Measurements from ENCODE around the gene MAGEB1.

DNA sequence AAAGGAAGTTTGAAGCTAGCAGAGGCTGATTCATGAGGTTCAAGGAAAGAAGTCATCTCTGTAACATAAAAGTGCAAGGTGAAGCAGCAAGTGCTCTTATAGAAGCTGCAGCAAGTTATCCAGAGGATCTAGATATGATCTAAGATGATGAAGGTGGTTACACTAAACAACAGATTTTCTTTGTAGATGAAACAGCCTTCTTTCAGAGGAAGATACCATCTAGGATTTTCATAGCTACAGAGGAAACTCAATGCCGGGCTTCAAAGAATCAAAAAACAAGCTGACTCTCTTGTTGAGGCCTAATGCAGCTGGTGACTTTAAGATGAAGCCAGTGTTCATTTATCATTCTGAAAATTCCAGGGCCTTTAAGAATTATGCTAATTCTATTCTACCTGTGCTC, 33.5 kb downstream of the MAGEB1 start:
- TF ChIP-seq FOXM1 (IDR thresholded peaks at IDR 0.05; ENCODE audit: borderline replicate concordance) (no peak), TARDBP (IDR thresholded peaks at IDR 0.05) (no peak), ZNF384 (IDR thresholded peaks at IDR 0.05) (no peak), SUZ12 (IDR thresholded peaks at IDR 0.05) (no peak), ARNT (IDR thresholded peaks at IDR 0.05) (no peak), SP1 (IDR thresholded peaks at IDR 0.05) (no peak), LEF1 (IDR thresholded peaks at IDR 0.05; ENCODE audit: borderline replicate concordance) (no peak), HDGF (IDR thresholded peaks at IDR 0.05; ENCODE audit: borderline replicate concordance) (no peak)
- TF ChIP-seq, protein P1, sequence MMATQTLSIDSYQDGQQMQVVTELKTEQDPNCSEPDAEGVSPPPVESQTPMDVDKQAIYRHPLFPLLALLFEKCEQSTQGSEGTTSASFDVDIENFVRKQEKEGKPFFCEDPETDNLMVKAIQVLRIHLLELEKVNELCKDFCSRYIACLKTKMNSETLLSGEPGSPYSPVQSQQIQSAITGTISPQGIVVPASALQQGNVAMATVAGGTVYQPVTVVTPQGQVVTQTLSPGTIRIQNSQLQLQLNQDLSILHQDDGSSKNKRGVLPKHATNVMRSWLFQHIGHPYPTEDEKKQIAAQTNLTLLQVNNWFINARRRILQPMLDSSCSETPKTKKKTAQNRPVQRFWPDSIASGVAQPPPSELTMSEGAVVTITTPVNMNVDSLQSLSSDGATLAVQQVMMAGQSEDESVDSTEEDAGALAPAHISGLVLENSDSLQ (IDR thresholded peaks at IDR 0.05), result no peak

Data from HEK293T (cell line).